Uterus (tissue), 4 donors: ENCODE results near the gene HECTD1. TPM values are rescaled to one million over a fixed set of nuclear protein-coding genes. Genes with fewer than 3 reads are reported as not detected.
"Not testable (repeated sequence)": the region's sequence is repeated elsewhere in the genome, so short reads cannot be mapped to it uniquely, and the experiment has no call there.

Source experiments
- DNase-seq, 2 donors: peaks; one replicate each; pipeline ENCODE4 v3.0.0-alpha.2; 2019 to 2020
- H3K27ac ChIP-seq, 2 donors: fragments of 200-600 bp; sonication (generic); 1 replicate in 1 of 2; 2 replicates in 1 of 2; pipeline ENCODE4 v1.5.1; 2016 to 2018
- H3K27me3 ChIP-seq, 2 donors: fragments of 200-600 bp; sonication (generic); one replicate each; pipeline ENCODE4 v1.5.1; 2018 to 2019; ENCODE audit warnings: control low read depth in 1 of 2
- H3K36me3 ChIP-seq, 2 donors: fragments of 200-600 bp; sonication (generic); one replicate each; pipeline ENCODE4 v1.5.1; 2019; ENCODE audit warnings: control low read depth in 1 of 2
- H3K4me1 ChIP-seq, 2 donors: fragments of 200-600 bp; sonication (generic); one replicate each; pipeline ENCODE4 v1.5.1; 2018 to 2019; ENCODE audit warnings: control low read depth in 1 of 2
- H3K4me3 ChIP-seq, 2 donors: fragments of 200-600 bp; sonication (generic); 1 replicate in 1 of 2; 2 replicates in 1 of 2; pipeline ENCODE4 v1.5.1; 2018 to 2019; ENCODE audit warnings: mild to moderate bottlenecking in 1 of 2
- H3K9me3 ChIP-seq, 2 donors: fragments of 200-600 bp; sonication (generic); one replicate each; pipeline ENCODE4 v1.5.1; 2019; ENCODE audit warnings: control low read depth in 1 of 2
- POLR2A ChIP-seq, 2 donors: fragments of 450-650 bp; IDR thresholded peaks; one replicate each; pipeline ENCODE4 v1.6.1; 2016; ENCODE audit warnings: antibody characterized with exemption in 2 of 2, mild to moderate bottlenecking in 1 of 2, moderate library complexity in 1 of 2
- intact Hi-C: fragments of 100-400 bp; cut with DNase I; formaldehyde crosslinking; loops from one replicate; pipeline ENCODE4 v1.15.1; 2023; ENCODE audit warnings: low total_unique reads
- total RNA-seq, 4 donors: library from RNA; depleted of rRNA in 3 of 4; stranded (reverse); fragments of >200 nt in 3 of 4; gene quantifications; one replicate each; pipeline versions ENCODE4 v1.1.0 to v1.2.4, GENCODE V29; 2014 to 2023
- TF ChIP-seq, protein P1 (sequence below), 4 experiments: fragments of 200-600 bp in 2 of 4; fragments of 450-650 bp in 2 of 4; sonication (generic) in 2 of 4; IDR thresholded peaks; one replicate each; pipeline ENCODE4 v1.5.1; 2016 to 2019; ENCODE audit warnings: antibody characterized with exemption in 4 of 4, mild to moderate bottlenecking in 2 of 4, moderate library complexity in 1 of 4
- donor health status: DM: yes; HTN: yes; CAD: no.

HECTD1 gene
- total RNA-seq, 4 donors from 2014 or later, result 99.4 to 434 (median 307) TPM

- Histone ChIP-seq H3K27ac (no peak overlapping the region), H3K4me3 (no peak overlapping the region), H3K4me1 (no peaks in the 10 kb centered on the region), H3K9me3 (no peaks in the 10 kb centered on the region), H3K27me3 (no peaks in the 10 kb centered on the region), H3K36me3 (no peaks in the 10 kb centered on the region)
- TF ChIP-seq POLR2A (IDR thresholded peaks at IDR 0.05), result no peak
- TF ChIP-seq, protein P1, sequence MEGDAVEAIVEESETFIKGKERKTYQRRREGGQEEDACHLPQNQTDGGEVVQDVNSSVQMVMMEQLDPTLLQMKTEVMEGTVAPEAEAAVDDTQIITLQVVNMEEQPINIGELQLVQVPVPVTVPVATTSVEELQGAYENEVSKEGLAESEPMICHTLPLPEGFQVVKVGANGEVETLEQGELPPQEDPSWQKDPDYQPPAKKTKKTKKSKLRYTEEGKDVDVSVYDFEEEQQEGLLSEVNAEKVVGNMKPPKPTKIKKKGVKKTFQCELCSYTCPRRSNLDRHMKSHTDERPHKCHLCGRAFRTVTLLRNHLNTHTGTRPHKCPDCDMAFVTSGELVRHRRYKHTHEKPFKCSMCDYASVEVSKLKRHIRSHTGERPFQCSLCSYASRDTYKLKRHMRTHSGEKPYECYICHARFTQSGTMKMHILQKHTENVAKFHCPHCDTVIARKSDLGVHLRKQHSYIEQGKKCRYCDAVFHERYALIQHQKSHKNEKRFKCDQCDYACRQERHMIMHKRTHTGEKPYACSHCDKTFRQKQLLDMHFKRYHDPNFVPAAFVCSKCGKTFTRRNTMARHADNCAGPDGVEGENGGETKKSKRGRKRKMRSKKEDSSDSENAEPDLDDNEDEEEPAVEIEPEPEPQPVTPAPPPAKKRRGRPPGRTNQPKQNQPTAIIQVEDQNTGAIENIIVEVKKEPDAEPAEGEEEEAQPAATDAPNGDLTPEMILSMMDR (IDR thresholded peaks at IDR 0.05), result no peak
- DNase-seq, result no peak
- intact Hi-C loops, result no loop called here
Measured at GRCh38 chr14:31190717-31191263, 16.8 kb downstream of the HECTD1 start.

DNA sequence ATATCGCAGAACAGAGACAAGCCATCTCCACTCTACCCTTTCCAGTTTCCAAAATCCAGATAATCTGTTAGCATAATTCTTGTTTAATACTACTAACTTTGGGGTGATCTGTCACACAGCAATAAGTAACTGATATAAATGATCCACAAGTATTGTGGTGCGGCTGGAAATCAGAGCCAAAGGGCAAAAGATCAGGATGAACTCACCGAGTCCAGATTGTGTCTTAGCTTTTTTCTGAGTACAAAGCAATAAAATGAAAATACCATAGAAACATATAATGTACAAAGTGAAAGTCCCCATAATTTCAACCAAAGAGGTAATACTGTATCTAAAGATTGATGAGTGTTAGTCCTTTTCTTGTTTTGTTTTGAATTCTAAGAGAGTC is 17.4 kb downstream of the HECTD1 start:
- Histone ChIP-seq H3K4me1 (no peaks in the 10 kb centered on the region), H3K27me3 (no peaks in the 10 kb centered on the region), H3K27ac (no peak overlapping the region), H3K4me3 (no peak overlapping the region), H3K9me3 (no peaks in the 10 kb centered on the region), H3K36me3 (no peaks in the 10 kb centered on the region)
- no peak for DNase-seq
- intact Hi-C loops, result no loop called here
- no peak for TF ChIP-seq POLR2A (IDR thresholded peaks at IDR 0.05)
- TF ChIP-seq, protein P1 (IDR thresholded peaks at IDR 0.05), result no peak

DNA sequence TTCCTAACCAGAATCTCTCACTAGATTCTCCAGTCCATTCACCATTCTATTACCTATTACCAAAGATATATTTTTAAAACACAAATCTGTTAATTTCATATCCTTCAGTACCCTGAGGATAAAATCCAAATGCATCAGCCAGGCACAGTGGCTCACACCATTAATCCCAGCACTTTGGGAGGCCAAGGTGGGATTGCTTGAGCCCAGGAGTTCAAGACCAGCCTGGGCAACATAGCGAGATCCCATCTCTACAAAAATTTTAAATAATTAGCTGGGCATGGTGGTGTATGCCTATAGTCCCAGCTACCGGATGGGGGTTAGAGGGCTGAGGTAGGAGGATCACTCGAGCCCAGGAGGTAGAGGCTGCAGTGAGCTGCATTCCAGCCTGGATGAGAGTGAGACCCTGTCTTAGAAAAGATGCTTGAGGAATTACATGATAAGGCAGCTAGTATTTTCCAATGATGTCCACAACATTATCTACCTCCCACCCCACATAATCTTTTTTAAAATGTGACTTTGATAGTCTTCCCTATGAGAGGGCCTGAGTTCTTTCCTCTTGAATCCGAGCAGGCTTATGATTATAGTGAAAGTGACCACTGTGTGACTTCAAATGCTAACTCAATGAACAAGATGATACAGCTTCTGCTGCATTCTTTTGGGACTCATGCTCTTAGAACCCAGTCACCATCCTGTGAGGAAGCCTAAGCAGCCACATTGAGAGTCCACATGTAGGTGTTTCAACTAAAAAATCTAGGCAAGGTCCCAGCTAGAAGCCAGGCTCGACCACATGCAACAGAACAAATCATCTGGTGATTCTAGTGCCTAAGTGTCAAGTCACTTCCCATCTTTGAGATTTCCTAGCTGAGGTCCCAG is 18.0 kb downstream of the HECTD1 start:
- no peak for DNase-seq
- Histone ChIP-seq H3K27me3 (no peaks in the 10 kb centered on the region), H3K36me3 (no peaks in the 10 kb centered on the region), H3K4me3 (no peak overlapping the region), H3K27ac (no peak overlapping the region), H3K9me3 (no peaks in the 10 kb centered on the region), H3K4me1 (no peaks in the 10 kb centered on the region)
- TF ChIP-seq, protein P1 (IDR thresholded peaks at IDR 0.05), result no peak
- TF ChIP-seq POLR2A (IDR thresholded peaks at IDR 0.05), result no peak
- intact Hi-C loops, result no loop called here

DNA sequence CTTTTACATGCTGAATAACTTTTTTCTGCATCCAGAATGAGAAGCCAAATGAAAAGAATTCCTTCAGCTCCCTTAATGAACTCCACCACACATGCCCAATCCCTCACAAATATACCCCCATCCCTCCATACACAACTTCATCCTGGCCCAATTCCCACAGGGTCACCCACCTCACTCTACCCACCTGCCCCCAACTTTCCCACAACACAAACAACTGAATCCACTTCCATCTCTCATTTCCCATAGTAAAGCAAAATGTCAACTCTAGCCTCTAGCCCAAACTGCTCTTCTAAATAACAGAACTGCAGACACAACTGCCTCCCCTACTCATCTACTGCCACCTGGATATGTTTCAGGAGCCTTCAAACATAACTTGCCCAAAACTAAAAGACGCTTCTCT is 18.8 kb downstream of the HECTD1 start:
- Histone ChIP-seq H3K27me3 (no peaks in the 10 kb centered on the region), H3K27ac (no peak overlapping the region), H3K4me3 (no peak overlapping the region), H3K4me1 (no peaks in the 10 kb centered on the region), H3K9me3 (no peaks in the 10 kb centered on the region), H3K36me3 (no peaks in the 10 kb centered on the region)
- no peak for DNase-seq
- TF ChIP-seq, protein P1 (IDR thresholded peaks at IDR 0.05), result no peak
- no peak for TF ChIP-seq POLR2A (IDR thresholded peaks at IDR 0.05)
- intact Hi-C loops, result no loop called here

GRCh38 chr14:31182016-31182415 is 25.6 kb downstream of the HECTD1 start:
- H3K4me1 ChIP-seq, H3K36me3 ChIP-seq, DNase-seq, intact Hi-C loops, H3K9me3 ChIP-seq, H3K4me3 ChIP-seq, H3K27me3 ChIP-seq, H3K27ac ChIP-seq: not testable (repeated sequence)
